ENCODE measurements around the gene GPR107.

GPR107 gene

DNA sequence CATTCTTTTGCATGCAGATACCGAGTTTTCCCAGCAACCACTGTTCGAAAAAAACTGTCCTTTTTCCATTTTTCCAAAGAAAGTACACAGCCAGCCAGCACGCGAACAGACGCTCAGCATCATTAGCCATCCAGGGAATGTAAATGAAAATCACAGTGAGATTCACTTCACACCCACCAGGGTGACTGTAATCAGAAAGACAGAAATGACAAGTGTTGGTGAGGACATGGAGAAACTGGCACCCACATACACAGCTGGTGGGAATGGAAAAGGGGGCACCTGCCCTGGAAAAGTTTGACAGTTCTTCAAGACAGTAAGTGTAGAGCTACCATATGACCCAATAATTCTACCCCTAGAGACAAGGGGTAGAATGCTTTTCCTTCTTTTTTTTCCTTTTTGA, 93.5 kb downstream of the GPR107 start:
- TF ChIP-seq, protein P1, sequence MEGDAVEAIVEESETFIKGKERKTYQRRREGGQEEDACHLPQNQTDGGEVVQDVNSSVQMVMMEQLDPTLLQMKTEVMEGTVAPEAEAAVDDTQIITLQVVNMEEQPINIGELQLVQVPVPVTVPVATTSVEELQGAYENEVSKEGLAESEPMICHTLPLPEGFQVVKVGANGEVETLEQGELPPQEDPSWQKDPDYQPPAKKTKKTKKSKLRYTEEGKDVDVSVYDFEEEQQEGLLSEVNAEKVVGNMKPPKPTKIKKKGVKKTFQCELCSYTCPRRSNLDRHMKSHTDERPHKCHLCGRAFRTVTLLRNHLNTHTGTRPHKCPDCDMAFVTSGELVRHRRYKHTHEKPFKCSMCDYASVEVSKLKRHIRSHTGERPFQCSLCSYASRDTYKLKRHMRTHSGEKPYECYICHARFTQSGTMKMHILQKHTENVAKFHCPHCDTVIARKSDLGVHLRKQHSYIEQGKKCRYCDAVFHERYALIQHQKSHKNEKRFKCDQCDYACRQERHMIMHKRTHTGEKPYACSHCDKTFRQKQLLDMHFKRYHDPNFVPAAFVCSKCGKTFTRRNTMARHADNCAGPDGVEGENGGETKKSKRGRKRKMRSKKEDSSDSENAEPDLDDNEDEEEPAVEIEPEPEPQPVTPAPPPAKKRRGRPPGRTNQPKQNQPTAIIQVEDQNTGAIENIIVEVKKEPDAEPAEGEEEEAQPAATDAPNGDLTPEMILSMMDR (IDR thresholded peaks at IDR 0.05), result no peak

DNA sequence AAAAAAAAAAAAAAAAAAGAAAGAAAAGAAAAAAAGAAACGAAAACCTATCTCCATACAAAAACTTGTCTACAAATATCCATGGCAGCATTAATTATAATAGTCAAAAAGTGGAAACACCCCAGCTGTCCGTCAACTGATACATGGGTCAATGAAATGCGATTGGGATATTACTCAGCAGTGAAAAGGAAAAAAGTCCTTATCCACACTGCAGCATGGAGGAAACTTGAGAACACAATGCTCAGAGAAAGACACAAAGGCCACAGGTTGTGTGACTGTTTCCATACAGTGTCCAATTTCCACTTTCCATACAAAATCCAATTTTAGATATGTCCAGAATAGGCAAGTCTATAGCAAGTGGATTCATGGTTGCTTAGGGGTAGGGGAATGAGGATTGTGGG, 94.2 kb downstream of the GPR107 start:
- TF ChIP-seq, protein P1 (IDR thresholded peaks at IDR 0.05), result no peak

DNA sequence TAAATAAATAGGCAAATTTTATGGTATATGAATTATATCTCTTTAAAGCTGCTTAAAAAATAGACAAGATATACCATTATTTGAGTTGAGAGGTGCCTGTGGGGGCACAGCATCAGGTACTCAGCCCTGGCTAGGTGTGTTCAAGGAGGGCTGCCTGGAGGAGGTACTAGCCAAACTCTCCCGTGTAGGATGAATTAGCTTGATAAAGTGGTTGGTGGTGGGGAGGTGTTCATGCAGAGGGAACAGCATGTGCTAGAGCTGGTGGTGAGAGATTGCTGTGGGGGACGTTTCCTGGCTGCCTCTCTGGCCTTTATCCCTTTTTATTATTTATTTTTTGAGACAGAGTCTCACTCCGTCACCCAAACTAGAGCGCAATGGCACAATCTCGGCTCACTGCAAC, 95.3 kb downstream of the GPR107 start:
- TF ChIP-seq, protein P1 (IDR thresholded peaks at IDR 0.05), result no peak

DNA sequence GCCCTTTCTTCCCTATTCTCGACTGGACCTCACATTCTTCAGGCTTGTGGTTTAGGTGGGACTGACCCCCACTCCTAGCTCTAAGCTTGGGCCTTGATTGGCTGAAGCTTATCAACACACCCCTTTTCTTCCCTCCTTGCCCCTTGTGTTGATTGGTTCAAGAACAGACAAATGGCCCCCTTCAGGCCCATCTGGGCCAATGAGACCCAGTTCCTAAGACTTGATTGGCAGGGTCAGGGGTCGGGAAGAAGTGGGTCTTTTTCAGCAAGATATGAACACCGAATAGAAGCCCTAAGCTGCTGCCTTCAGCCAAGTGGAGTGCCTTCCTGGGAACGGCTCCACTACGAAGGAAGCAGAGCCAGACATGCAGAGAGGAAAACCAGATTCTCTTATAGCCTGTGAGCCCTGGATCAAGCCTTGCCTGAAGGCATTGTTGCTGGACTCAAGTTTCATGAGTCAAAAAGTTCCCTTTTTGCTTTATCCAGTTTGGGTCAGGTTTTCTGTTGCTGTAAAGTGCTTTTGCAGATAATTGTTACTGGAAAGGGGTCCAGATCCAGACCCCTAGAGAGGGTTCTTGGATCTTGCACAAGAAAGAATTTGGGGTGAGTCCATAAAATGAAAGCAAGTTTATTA, 96.1 kb downstream of the GPR107 start:
- TF ChIP-seq, protein P1 (IDR thresholded peaks at IDR 0.05), result no peak

DNA sequence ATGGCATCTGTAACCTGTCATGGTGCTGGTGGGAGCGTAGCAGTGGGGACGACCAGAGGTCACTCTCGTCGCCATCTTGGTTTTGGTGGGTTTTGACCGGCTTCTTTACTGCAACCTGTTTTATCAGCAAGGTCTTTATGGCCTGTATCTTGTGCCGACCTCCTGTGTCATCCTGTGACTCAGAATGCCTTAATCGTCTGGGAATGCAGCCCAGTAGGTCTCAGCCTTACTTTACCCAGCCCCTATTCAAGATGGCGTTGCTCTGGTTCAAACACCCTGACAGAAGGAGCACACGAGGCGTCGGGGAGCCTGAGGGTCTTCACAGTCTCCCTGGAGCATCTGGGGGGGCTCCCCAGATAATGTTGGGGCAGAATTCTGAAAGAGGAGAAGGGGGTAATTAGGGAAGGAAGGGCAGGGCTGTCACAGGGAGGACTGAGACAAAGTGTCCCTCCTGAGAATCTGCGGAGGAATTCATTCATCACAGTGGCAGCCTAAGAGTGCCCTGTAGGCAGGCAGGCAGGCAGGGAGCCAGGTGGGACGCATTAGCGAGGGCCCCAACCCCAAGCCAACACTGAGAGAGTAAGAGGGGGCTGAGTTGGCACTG, 97.2 kb downstream of the GPR107 start:
- TF ChIP-seq, protein P1 (IDR thresholded peaks at IDR 0.05), result no peak

DNA sequence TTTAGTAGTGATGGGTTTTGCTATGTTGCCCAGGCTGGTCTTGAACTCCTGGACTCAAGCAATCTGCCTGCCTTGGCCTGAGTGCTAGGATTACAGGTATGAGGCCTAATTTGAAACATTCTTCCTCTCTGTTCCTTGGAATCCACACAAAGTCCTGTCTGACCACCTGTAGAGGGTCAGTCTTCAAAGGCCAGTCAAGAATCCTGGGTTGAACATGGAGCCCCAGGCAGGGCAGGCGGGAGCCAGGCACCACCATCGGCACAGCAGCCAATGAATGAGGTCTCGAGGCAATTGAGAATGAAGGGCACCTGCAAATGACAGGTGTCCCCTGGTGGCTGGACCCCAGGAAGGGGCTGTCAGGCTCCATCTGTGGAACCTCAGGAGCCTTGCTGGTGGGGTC, 101.1 kb downstream of the GPR107 start:
- TF ChIP-seq, protein P1 (IDR thresholded peaks at IDR 0.05), result no peak

DNA sequence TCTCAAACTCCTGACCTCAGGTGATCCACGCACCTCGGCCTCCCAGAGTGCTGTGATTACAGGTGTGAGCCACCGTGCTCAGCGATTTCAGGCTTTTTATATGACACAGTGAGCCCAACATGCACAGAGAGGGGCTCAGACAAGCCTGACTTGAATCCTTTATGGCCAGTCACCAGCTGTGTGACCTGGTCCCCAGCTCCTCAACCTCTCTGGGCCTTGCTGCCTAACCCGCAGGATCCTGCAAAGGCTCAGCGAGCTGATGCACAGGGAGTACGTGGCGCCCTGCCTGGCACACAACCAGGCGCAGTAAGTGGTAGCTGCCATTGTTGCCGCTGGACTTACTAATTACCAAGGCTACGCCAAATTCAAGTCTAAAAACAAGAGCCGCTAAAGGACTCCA, 101.9 kb downstream of the GPR107 start:
- TF ChIP-seq, protein P1 (IDR thresholded peaks at IDR 0.05), result no peak

Data from LNCAP (cell line).